CD4-positive, alpha-beta T cell treated with Interleukin-1 beta for 1 hour (primary cell): ENCODE measurements around the gene DUS1L.
A peak's percentile ranks its signal among the peaks of the same experiment; 100 is the strongest.
"Not testable (repeated sequence)": the region's sequence is repeated elsewhere in the genome, so short reads cannot be mapped to it uniquely, and the experiment has no call there.

Source experiments
- DNase-seq, 2 donors: peaks; one replicate each; pipeline ENCODE4 v3.0.0-alpha.2; 2020 to 2022

DUS1L gene

DNA sequence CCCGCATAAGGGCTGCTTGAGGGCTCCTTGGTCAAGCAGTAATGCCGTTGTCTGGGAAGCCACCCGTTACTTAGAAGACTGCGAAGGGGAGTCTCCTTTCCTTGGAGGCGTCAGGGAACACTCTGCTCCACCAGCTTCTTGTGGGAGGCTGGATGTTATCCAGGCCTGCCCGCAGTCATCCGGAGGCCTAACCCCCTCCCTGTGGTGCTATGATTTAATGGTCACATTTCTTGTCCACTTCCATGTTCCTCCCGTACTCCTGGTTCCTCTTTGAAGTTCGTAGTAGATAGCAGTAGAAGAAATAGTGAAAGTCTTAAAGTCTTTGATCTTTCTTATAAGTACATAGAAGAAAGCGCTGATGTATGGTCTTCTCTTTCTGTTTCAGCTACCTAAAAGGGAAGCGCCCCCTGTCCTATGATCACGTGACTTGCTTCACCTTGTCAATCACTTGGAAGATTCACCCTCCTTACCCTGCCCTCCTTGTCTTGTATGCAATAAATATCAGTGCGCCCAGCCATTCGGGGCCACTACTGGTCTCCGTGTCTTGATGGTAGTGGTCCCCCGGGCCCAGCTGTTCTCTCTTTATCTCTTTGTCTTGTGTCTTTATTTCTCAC is 26.7 kb downstream of the DUS1L start:
- not testable (repeated sequence) for DNase-seq

DNA sequence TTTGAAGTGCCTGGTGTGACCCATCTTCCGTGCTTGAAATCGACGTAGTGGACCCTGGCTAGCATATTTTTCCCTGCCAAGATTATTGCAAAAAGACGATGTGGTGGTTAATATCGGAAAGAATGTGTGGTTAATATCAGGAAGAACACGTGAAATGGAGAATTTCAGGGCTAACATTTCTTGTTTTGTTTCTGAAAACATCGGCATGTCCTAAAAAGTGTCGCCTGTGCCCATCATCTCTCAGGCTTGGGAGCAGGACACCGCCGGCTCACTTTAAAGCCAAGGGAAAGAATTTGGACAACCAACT is 27.8 kb downstream of the DUS1L start:
- no peak for DNase-seq

DNA sequence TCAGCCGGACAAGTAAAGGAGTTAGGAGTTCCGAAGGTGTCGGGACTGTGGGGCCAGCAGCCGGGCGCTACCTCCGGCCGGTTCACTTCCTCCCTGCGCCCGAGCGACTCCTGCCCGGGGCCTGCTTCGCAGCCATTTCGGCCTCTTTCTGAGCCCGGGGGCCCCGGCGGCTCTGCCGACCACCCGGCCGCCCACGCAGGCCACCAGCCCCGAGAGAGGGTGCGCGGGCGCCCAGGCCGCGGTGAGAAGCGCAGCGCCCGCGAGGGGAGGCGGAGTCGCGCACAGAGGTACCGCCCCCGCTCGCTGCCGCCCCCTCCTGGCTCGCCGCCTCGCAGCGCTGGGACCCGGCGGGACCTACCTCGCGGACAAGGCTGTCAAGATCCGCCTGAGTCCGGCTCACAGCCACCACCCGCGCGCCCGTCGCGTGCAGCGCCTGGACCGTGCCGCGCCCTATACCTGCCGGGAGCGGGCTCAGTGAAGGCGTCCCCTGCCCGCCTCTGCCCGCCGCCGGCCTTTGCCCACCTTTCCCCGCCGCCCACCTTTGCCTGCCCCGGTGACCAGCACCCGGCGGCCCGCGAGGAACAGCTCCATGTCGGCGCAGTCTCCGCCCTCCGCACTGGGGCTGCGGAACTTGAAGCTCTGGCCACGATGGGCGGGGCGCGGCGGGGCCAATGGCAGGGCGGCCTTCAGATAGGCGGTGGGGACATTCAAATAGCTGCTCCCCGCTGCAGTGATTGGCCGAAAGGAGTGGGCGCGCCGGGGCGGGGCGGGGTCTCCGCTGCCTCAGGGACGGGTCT is 28.3 kb downstream of the DUS1L start, which contains the start of gene DCXR:
TSS of gene DCXR (minus strand) at position 606 of the 797 bp plus-strand sequence. CDS start at position 591, 15 bp downstream.
- DNase-seq, result peak; percentile 96

- no peak for DNase-seq
Observed at GRCh38 chr17:82036634-82037091, 28.9 kb downstream of the DUS1L start.

DNA sequence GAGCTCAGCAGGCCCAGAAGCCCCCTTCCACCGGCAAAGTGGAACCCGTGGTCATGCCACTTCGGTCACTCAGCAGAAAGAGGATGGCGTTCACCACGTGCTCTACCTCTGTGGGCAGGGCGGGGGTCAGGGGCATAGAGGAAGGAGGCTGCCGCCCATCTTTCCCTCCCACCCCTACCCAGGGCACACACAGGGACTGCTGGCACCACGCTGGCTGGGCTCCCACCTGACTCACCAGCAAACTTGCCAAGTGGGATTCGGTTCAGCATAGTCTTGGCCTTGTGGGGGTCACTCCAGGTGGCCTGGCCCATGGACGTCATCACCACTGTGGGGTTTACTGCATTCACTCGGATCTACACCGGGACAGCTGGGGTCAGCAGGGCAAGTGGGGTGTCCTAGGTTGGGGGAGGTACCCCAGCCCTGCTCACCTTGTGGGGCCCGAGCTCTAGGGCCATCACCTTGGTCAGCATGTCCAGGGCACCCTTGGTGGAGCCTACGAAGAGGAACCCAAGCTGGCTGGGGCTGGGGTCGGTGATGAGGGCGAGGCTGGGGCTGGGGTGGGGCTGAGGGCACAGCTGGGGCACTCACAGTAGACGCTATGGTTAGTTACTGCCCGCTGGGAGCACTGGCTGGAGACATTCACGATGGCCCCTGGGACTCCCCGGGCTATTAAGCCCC is 29.5 kb downstream of the DUS1L start:
- DNase-seq, result no peak

DNA sequence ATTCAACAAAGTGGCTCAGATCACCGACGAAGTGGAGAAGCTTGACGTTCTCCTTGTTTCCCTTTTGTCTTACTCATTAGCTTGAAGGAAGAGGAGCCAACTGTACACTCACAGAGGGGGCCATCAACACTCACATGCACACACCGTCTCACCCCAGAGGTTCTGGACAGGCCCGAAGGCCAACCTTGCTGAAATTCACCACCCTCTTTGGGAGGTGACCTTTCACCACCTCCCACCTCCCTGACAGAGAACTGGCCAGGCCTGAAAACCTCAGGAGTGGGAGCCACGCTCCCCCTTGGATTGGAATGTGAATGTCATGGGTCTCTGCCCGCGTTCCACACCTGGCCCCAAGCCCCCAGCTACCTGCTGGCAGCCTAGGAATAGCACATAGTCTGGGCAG is 30.1 kb downstream of the DUS1L start:
- no peak for DNase-seq

DNA sequence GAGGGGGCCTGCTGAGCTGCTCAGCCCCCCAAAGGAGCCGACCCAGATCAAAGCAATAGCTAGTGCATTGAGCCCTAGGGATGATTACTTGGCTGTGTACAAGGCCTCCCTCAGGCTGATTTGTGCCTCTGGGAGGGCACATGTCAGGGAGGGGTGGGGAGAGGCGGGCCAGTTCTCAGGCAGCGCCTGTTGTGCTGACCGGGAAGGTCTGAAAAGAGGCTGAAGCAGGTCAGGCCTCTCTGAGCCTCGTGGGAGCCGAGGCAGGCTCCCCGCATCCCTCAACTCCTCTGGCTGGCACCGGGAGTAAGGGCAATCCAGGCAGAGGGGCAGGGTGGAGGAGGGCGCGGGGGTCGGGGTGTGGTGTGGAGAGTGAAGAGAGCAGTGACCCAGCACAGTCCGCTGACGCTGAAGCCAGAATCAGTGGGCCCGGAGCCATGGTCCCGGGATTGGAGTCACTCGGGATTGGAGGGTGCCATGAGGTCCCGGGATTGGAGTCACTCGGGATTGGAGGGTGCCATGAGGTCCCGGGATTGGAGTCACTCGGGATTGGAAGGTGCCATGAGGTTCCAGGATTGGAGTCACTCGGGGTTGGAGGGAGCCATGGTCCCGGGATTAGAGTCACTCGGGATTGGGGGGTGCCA is 31.1 kb downstream of the DUS1L start:
- no peak for DNase-seq

DNA sequence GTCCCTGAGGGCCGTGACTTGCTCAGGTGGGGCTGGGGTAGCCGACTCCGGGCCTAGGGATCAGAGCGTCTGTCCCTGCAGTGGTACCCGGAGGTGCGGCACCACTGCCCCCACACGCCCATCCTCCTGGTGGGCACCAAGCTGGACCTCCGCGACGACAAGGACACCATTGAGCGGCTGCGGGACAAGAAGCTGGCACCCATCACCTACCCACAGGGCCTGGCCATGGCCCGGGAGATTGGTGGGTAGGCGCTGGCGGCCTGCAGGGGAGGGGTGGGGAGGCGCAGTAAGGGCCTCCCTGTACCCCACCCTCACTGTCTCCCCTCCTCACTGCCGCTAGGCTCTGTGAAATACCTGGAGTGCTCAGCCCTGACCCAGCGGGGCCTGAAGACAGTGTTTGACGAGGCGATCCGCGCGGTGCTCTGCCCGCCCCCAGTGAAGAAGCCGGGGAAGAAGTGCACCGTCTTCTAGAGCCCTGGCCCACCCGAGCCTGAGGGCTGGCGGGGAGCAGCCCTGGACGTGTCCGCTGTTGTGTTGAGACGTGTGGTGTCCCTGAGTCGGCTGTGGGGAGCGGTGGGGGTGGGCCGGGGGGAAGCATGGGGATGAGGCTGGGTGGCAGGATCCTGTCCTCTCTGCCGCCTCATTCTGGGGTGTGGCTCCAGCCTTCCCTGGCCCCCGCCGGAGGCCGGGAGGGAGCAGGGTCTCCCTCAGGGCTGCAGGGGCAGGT is 32.1 kb downstream of the DUS1L start:
- DNase-seq, result no peak

GRCh38 chr17:82031885-82032627 is 33.5 kb downstream of the DUS1L start:
- DNase-seq, result peak; percentile 40 to 51

DNA sequence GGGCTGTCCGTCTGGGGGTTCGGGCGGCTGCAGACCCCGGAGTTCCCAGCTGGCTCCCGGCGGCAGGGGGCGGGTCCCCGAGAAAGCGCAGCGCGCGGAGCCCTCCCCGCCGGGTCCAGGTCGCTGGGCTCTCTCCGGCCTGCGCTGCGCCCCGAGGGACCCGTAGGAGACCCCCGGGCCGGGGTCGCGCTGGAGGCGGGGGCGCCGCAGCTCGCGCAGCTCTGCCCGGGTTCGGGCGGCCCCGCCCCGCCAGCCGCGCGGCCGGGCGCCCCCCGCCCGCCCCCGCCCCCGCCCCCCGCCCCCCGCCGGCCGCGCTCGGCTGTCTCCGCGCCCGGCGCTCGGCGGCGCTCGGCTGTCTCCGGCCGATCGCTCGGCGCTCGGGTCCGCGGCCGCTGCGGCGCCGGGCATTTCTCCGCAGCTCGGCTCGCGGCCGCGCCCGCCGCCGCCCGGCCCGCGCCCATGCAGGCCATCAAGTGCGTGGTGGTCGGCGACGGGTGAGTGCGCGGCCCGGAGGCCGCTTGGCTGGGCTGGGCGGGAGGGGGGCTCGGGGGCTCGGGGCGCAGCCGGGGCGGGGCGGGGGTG is 34.2 kb downstream of the DUS1L start, which contains the start of gene RAC3:
TSS of gene RAC3 (plus strand) at position 376 of the 582 bp plus-strand sequence. CDS start at position 460, 84 bp downstream.
- no peak for DNase-seq

DNA sequence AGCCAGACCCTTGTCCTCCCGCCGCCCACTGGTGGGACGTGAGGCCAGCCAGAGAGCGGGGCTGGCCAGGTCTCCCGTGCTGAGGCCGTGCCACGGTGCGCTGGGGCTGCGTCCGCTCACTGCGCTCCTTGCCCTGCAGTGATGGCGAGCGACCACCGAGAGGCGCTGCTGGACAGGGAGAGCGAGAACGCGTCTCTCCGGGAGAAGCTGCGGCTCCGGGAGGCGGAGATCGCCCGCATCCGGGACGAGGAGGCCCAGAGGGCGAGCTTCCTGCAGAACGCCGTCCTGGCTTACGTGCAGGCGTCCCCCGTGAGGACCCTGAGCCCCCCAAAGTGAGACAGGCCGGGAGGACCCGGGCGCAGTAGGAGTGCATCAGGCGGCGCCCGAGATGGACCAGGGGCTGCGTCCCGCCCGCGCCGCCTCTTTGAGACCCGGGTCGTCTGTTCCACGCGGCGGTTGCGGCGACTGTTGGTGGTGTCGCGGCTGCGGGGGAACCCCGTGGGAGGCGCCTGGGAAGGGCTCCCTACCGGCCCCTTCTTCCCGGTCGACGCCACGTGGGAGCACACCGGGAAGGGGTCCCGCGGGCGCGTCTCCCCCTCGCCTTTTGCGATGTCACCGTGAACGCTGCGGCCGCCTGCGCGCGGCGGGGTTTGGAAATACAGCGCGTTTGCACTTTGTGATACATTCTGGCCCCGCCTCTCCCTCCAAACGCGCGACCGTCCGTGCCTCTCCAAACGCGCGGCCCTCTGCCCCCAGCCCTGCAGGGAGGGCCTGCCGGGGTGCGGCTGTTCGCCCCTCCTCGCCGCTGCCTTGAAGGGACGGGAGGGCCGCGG is 34.9 kb downstream of the DUS1L start:
- DNase-seq, result peak; percentile 81 to 83

GRCh38 chr17:82029990-82030469 is 35.6 kb downstream of the DUS1L start:
- DNase-seq, result no peak

DNA sequence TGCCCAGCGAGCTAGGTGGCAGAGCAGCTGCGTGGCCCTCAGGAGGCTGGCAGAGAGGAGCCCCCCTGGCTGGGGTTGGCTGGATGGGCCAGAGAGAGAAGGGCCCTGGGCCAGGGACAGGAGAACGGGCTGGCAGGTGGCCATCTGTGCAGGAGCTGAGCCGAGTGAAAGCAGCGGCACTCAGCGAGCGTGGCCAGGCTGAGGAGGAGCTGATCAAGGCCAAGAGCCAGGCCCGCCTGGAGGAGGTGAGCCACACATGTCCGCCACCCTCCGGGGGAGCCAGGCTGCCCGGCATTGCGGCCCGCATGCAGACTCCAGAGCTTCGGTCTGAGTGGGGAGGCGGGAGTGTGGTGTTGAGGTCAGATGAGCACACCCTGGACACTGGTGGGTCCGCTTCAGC is 36.2 kb downstream of the DUS1L start:
- DNase-seq, result no peak

DNA sequence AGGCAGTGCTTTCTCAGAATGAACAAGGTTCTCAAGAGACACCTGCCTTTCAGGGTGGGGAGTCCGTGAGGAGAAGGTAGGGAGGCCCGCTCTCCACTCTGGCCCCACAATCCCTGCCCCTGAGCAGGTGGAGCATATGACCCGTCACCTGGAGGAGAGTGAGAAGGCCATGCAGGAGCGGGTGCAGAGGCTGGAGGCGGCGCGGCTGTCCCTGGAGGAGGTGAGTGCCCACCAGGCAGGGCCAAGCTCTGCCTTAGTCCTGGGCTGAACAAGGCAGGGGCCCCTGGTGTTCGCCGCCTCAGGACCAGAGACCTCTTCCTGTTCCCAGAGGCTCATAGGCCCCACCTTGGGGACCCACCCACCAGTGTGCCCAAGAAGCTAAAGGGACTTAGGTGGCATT is 36.6 kb downstream of the DUS1L start:
- DNase-seq, result no peak

- DNase-seq, result no peak
Observed at GRCh38 chr17:82028246-82028645, 37.4 kb downstream of the DUS1L start.

DNA sequence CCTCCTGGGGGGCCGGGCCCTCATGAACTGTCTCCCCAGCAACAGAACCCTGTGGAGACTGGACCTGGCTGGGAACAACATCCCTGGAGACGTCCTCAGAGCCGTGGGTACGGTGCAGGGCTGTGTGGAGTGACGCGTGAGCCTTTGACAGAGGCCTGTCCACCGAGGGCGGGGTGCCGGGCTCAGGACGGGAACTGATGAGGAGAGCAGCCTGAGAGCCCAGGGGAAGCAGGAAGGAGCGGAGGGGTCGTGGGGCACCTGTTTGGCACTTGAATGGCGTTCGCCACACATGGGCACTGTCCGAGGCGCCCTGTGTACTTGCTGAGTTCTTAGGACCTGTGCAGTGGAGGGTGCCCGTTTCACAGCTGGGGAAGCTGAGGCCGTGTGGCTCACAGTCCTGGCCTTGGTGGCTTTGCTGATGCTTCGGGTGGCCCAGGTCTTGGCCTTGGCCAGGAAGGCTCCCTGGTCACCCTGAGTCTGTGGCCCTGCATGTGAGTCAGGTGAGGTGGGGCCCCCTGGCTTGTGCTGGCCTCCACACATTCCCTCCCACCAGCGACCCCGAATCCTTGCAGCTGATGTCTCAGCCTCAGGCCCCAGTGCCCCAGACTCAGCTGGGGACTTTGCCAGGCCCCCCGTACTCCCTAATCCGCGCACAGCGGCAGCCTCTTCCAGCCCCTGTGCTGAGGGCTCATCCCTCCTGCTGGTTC is 40.0 kb downstream of the DUS1L start:
- no peak for DNase-seq

- no peak for DNase-seq
Observed at GRCh38 chr17:82024859-82025258, 40.7 kb downstream of the DUS1L start.

GRCh38 chr17:82023447-82024241 is 42.0 kb downstream of the DUS1L start:
- DNase-seq, result no peak

DNA sequence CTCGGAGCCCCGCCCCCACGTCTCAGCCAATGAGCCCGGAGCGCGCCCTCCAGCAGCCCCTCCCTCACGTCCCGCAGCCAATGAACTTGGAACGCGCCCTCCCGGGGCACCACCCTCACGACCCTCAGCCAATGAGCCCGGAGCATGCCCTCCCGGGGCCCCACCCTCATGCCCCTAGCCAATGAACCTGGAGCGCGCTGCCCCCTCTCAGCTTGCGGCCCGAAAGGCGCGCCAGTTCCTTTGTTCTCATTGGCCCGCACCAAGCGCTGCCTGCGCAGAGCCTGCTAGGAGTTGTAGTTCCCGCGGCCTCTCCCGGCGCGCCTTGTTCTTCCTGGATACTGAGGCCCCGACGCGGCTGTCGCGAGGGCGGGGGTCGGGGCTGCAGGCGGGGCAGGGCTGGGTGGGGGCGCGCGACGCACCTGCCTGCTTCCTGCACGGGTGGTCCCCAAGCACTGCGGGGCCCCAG is 42.6 kb downstream of the DUS1L start, which contains the start of gene LRRC45:
TSS of gene LRRC45 (plus strand) at position 325 of the 466 bp plus-strand sequence. CDS start 339 bp downstream, outside the sequence.
- DNase-seq, result peak; percentile 100
